GM21576 (cell line): ENCODE measurements around the gene ABCA3.
"Not testable (repeated sequence)": the region's sequence is repeated elsewhere in the genome, so short reads cannot be mapped to it uniquely, and the experiment has no call there.

Experiments
- ATAC-seq: cut with Tn5 transposase; IDR thresholded peaks from one replicate; pipeline ENCODE4 v1.9.1; 2021; ENCODE audit warnings: mild to moderate bottlenecking, moderate library complexity; ENCODE audit not compliant: unreplicated experiment

Gene ABCA3

DNA sequence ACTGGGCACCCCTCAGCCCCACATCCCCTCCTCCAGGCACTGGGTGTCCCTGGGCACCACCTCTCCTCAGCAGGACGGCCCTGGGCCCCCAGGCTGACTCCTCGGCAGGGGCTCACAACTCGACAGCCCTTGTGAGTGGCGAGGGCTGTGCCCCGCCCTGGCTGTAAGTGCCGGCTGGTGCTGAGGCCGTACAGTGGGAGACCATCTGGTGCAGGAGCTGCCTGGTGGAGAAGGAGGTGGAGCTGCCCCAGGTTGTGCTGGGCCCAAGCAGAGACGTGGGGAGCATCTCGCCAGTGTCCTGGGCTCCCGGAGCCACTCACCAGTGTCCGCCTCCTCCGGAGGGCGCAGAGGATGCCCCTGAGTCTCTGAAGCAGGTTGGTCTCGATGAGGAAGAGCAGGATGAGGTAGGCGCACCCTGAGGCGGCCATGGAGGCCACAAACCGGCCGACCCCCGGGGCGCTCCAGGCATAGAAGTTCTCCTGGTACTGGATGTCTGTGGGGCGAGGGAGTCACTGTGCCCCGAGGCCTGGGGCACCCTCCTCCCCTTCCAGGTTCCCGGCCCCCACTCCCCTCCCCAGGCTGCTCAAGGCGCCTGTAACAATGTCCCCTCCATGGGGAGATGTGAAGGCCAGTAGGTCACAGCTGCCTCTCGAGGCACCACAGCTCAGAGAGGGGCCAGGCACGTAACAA is 57.5 kb downstream of the ABCA3 start:
- no peak for ATAC-seq

DNA sequence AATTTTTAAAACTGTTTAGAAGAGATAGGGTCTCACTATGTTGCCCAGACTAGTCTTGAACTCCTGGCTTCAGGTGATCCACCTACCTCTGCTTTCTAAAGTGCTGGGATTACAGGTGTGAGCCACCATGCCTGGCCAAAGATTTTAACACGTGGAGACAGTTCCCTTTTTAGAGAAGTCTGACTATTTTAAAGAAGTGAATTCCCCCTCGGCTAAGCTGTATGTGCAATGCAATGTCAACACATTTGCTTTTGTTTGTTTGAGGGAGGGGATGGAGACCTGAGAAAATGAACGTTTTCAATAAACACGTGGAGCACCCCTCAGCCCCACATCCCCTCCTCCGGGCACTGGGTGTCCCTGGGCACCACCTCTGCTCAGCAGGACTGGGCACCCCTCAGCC is 58.3 kb downstream of the ABCA3 start:
- ATAC-seq: no peak

- no peak for ATAC-seq
Observed at GRCh38 chr16:2280981-2281542, 59.5 kb downstream of the ABCA3 start.

DNA sequence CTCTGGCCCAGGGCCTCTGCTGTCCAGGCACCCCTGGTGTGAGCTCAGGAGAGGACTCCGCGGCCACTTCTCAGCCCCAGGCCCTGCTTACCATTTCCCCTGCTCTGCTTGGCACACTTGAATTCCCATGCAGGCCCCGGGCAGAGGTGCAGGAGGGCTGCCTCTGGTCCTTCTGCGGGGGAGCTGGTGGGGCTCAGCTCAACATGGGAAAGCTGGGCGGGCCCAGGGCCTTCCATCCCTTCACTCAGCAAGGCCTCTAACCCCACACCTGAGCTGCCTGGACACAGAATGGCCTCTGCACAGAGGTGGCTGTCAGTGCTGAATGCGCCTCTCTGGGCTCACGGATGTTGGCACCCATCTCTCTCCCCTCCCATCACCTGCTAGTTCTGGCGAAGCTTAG is 60.1 kb downstream of the ABCA3 start:
- ATAC-seq: no peak

- no peak for ATAC-seq
Observed at GRCh38 chr16:2278956-2279800, 61.4 kb downstream of the ABCA3 start.

DNA sequence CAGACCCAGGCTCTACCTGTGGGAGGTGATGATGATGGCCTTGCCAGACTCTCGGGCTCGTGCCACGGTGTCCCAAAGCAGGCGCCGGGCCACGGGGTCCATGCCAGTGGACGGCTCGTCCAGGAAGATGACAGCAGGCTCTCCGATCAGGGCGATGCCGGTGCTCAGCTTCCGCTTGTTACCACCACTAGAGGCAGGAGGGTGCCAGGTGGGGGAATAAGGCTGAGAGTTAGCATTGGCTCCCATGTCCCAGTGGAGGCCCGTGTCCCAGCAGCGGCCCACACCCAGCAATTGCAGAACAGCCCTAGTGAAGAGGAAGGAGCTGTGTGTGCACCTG is 62.3 kb downstream of the ABCA3 start:
- ATAC-seq: no peak

DNA sequence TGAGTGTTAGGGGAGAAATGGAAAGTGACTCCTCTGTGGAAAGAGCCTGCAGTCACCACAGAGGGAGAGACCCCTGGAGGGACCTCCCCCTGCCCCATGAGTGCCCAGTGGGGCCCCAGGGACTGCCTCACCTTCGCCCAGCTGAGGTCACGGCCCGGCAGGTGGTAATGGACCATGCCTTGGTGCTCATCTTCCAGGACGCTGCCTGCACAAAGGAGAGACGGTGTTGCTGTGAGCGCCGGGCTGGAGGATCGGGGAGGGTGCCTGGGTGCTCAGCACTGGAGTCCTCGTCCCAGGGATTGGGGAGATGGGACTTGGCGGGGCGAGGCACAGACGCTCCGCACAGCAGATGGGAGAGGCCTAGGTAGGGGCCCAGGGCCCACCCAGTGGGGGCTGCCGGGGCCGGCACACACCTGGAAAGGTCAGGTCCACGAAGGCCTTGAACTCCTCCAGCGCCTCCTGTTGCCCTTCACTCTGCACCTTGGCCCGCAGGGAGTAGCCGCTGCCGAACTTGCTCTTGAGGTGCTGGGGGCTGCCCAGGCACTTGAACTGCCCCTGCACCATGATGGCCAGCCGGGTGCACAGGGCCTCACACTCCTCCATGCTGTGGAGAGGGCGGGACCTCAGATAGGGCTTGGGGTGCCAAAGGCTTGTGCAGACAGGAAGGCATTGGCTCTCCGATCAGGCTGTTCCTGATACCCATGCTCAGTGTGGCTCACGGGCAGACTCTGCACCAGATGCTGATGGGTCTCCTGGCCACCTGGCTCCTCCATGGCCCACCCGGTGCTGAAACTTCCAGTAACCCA is 62.9 kb downstream of the ABCA3 start:
- ATAC-seq: no peak

DNA sequence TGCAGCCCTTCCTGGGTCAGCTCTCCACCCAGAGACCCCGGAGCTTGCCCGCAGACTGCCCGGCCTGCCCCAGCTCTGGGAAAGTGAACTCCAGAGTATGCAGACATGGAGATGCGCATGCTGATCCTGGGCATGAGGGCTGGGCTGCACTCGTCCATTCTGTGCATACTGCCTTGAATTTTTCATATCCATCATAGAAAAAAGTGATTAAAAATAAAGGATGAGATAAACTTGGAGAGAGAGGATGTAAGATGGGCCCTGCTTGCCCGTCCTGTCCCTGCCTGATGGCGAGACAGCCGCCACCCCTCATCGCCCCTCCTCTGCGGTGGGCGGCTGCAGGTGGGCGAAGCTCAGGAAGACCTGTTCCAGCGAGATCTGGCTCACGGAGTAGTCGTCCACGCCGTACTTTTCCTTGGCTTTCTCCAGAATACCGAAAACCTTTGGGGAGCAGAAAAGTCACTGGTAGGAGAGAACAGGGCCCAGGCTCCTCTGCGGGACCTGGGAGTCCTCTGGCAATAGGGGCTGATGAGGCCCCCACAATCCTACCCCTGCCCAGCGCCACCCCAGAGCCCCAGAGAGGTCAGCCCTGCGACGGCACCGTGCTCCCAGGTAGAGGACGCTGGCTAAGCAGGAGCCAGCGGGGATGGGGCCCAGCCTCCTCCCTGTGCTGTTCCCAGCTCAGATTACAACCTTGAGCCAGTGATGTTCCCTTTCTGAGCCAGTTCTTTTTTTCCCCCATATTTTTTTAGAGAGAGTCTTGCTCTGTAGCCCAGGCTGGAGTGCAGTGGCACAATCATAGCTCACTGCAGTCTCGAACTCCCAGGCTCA is 63.9 kb downstream of the ABCA3 start:
- ATAC-seq: no peak

DNA sequence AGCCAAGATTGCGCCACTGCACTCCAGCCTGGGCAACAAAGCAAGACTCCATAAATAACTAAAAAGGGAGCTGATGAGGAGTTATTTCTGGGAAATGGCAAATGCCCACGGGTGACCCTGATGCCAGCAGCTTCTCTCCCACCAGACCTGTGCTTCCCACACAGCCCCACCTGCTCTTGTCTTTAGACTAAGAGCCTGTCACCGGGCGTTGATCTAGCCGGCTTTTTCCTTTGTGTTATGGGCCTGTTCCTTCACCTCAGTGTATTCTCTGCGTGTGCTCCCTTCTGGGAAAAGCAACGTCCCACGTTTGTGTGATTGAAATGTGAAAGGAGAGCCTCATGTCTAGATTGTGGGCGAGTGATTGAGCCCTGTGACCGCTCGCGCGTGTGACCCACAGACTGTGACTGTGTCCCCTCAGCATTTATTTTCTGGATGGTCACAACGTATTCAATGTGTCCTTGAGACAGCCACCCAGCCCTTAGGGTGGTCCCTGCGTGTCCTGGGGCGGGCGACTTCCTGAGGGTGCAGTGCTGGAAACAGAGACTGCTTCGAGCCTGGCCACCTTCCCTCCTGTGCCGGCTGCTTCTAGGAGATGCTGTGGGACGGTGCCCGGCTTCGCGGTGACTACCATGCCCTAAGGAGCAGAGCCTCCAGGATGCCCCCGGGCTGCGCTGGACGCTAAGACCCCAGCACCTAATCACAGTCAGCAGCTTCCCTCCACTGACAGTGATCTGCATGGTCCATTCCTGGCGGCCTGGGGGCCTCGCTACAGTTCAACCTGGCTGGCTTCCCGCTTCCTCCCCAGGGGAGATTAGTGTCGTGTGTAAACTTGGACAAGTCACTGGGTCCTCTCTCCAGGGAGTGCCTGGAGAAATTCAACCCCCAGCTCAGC is 64.8 kb downstream of the ABCA3 start:
- no peak for ATAC-seq

GRCh38 chr16:2273931-2274330 is 66.6 kb downstream of the ABCA3 start:
- no peak for ATAC-seq

DNA sequence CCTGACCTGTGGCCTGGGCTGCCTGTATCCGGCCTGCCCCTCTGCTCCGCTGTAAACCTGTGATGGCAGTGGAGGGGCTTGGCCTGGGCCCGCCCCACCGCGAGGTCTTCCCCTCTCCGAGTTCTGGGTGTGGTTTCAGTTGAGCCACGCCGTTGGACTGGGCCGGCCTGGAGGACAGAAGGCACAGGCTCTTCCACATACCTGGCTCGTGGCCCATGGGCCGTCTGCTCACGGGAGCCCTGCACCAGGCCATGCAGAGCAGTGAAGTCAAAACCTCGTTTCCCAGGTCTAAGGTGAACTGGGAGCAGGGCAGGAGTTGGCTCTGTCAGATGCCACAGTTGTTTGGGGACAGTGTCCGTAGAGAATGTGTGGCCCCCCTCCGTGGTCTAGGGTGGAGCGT is 67.0 kb downstream of the ABCA3 start:
- ATAC-seq: no peak

GRCh38 chr16:2271848-2272461 is 68.6 kb downstream of the ABCA3 start:
- ATAC-seq: no peak

DNA sequence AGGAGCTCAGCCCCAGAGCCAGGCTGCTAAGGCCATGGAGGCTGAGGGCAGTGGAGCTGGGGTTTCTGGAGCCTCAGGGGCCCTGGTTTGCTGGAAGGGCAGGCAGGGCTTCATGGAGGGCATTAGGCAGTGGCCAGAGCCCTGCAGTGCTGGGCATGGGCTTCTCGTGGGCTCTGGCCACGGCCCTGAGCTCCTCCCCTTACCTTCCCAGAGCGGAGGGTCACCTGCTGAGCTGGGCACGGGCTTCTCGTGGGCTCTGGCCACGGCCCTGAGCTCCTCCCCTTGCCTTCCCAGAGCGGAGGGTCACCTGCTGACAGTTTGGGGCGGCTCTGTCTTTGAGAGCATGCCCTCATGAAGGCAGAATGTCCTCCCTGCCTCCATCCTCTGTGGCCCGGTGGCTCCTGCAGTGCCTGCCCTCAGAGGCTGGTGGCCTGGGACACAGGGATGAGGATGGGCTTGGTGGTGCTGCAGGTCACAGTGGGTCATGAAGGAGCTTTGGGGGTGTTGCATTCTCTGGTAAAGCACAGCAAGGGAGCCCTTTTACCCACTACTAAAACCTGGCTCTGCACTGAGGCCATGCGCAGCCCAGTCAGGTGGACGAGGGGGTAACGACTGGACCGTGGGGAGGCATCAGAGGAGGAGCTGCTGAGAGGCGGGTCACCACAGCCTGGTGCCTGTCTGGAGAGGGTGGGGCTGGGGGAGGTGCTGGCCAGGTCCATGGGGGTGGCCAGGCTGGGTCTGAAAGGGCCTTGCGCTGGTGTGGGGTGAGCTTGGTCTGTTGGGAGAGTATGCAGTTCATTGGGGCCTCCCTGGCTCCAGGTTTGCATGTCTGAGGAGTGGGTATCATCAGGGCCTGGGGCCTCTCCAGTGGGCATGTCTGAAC is 69.7 kb downstream of the ABCA3 start:
- ATAC-seq: no peak

DNA sequence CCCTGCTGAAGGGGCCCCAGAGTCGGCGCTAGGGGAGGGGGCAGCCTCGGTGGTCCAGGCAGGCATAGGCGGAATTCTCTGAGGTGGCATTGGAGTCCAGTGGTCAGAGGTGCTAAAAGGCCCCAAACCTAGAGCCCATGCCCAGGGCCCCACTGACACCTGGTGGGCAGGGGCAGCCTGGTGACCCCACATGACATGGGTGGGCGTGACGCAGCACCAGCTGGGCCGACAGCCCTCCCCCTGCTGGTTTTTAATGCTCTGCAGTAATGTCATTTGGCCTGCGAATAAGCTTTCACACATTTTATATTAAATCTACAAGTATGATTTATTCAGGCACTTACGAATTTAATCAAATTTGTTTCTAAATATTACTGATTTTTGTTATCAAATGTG is 70.5 kb downstream of the ABCA3 start:
- no peak for ATAC-seq

DNA sequence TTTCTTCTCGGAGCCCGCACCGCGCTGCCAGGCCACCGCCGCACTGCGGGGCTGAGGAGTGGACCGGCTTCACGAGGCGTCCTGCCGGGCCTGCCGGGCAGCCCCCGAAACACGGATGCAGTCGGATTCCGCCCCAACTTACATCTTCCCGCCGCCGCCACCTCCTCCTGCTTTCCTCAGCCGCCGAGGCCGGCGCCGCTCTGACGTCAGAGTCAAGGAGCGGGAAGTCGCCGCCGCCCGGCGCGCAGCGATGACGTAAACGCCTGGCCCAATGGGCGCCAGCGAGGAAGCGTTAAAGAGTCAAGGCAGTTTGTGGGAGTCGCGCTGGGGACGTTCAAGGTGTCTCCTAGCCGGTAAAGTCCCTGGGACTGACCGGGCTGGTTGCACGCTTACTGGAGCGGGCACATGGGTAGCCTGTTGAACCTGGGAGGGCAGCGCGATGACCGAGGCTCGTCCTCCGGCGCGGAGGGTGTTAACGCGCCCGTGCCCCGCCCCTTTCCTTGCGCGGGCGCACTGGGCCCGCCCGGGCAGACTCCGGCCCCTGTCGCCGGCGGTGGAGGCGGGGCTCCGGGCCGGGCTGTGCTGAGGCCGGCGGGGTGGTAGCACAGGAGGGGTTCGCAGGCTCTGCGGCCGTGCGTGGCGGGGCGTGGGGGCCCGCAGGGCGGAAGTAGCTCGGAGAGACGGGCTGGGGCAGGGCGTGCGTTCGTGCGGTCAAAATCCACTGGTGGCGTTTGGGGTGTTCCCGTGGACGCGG is 72.4 kb downstream of the ABCA3 start, which contains the start of gene RNPS1:
Gene RNPS1 (minus strand): TSS at position 214 of the 754 bp plus-strand sequence. CDS start 3,483 bp downstream, outside the sequence.
- peak; percentile 67 for ATAC-seq

GRCh38 chr16:2267505-2267912 is 73.0 kb downstream of the ABCA3 start:
- peak; percentile 37 for ATAC-seq

DNA sequence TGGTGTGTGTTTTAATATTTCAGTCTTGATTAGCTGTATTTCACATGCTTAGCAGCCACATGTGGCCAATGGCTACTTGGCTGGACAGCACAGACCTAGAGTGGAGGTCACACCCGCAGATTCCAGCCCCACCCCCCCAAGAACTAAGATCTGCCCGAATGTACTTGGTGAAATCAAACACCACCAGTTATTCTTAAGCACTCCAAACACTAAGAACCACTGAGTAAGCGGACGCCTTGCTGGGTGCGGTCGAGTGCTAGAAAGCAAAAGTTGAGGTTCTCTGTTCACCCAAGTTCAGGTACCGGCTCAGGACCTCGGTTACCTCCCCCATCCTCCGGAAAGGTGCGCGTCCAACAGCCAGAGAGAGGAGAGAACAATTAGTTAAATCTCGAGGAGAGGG is 73.6 kb downstream of the ABCA3 start:
- not testable (repeated sequence) for ATAC-seq
